Kidney (tissue), 14 donors: Measurements from ENCODE around the gene ZNF69. TPM values are rescaled to one million over a fixed set of nuclear protein-coding genes. Genes with fewer than 3 reads are reported as not detected.
"Not testable (repeated sequence)": the region's sequence is repeated elsewhere in the genome, so short reads cannot be mapped to it uniquely, and the experiment has no call there.

ENCODE experiments used
- DNase-seq, 5 donors: peaks; one replicate each; pipeline ENCODE4 v3.0.0-alpha.2; 2013 to 2020
- FAIRE-seq: peaks from 2 replicates; lab custom pipeline; 2012; peaks lifted over from hg19 to GRCh38; lab: Jason Lieb, UNC
- H3K27ac ChIP-seq, 2 donors: one replicate each; pipeline ENCODE4 v1.7.0; 2013; ENCODE audit warnings: low read depth in 2 of 2, low read length in 2 of 2, inconsistent platforms in 1 of 2
- H3K27me3 ChIP-seq: one replicate; pipeline ENCODE4 v1.7.1; 2013; ENCODE audit warnings: low read length, inconsistent platforms; ENCODE audit not compliant: control insufficient read depth, insufficient read depth
- H3K36me3 ChIP-seq, 3 donors: one replicate each; pipeline versions ENCODE4 v1.7.0 to v1.7.1; 2013; ENCODE audit warnings: low read length in 3 of 3, control low read depth in 1 of 3, inconsistent platforms in 1 of 3; ENCODE audit not compliant: insufficient read depth in 3 of 3, control insufficient read depth in 2 of 3
- H3K4me1 ChIP-seq, 3 donors: one replicate each; pipeline versions ENCODE4 v1.7.0 to v1.7.1; 2013; ENCODE audit warnings: low read length in 3 of 3, inconsistent platforms in 1 of 3, low read depth in 1 of 3; ENCODE audit not compliant: control insufficient read depth in 2 of 3, insufficient read depth in 2 of 3
- H3K4me3 ChIP-seq, 3 donors: one replicate each; pipeline versions ENCODE4 v1.7.0 to v1.8.1; 2013; ENCODE audit warnings: low read length in 3 of 3, control low read depth in 1 of 3, inconsistent platforms in 1 of 3
- H3K9ac ChIP-seq, 3 donors: one replicate each; pipeline versions ENCODE4 v1.7.0 to v1.7.1; 2013; ENCODE audit warnings: low read length in 3 of 3, control low read depth in 1 of 3, inconsistent platforms in 1 of 3
- H3K9me3 ChIP-seq, 3 donors: one replicate each; pipeline versions ENCODE4 v1.7.0 to v1.7.1; 2013; ENCODE audit warnings: low read length in 3 of 3, control low read depth in 1 of 3, inconsistent platforms in 1 of 3; ENCODE audit not compliant: control insufficient read depth in 2 of 3, insufficient read depth in 1 of 3
- intact Hi-C: fragments of 100-400 bp; cut with DNase I; formaldehyde crosslinking; loops from one replicate; pipeline ENCODE4 v1.11.1; 2022
- polyA plus RNA-seq: library from polyadenylated mRNA; stranded (reverse); fragments of 350-450 nt; fragmentation: Illumina TruSeq; extraction: RNeasy Lipid Tissue Mini Kit (QIAGEN cat#74804); gene quantifications from one replicate; pipeline ENCODE4 v1.2.3, GENCODE V29; 2014; ENCODE audit warnings: low read depth, low replicate concordance; ENCODE audit not compliant: insufficient read depth
- total RNA-seq: library from RNA; stranded (reverse); fragmentation: NEBNext Ultra II Directional; extraction: Animal tissue kit (Norgen Biotek cat#: 25700); gene quantifications from one replicate; pipeline ENCODE4 v1.2.1, GENCODE V29; 2021
- TF ChIP-seq, protein P1 (sequence below): IDR thresholded peaks from 3 replicates; pipeline ENCODE4 v1.5.1; 2012; ENCODE audit warnings: mild to moderate bottlenecking, moderate library complexity, borderline replicate concordance; ENCODE audit not compliant: insufficient read depth; ENCODE audit errors: extremely low read depth
- donor health status: control.
- donor health status: control.
- donor health status: control.
- donor health status: control.
- donor health status: control.
- donor health status: DM: yes; HTN: yes; CAD: no.
- donor health status: Normal renal cell carcinoma (clear cell type).

The ZNF69 gene
- total and polyA plus RNA-seq, 2 donors from 2014 or later = 7.8 to 16.4 TPM

DNA sequence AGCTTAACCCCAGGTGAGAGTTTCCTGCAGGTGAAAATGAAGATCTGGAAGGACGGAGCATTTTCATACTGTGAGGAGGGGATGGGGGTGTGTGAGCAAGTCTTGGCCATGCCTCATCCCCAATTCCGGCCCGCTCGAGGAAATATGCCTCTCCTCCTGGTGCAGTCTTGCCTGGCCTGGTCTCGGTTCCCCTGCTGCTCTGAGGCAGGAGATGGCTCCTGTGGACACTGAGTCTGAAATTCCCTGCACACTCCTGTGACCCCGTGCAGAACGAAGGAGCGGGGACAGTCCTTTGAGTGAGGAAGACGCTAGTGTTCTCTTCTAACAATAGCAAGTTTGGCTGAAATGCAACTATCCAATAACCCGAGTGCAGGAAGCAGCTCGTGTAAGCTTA is 39.4 kb upstream of the ZNF69 start:
- TF ChIP-seq, protein P1, sequence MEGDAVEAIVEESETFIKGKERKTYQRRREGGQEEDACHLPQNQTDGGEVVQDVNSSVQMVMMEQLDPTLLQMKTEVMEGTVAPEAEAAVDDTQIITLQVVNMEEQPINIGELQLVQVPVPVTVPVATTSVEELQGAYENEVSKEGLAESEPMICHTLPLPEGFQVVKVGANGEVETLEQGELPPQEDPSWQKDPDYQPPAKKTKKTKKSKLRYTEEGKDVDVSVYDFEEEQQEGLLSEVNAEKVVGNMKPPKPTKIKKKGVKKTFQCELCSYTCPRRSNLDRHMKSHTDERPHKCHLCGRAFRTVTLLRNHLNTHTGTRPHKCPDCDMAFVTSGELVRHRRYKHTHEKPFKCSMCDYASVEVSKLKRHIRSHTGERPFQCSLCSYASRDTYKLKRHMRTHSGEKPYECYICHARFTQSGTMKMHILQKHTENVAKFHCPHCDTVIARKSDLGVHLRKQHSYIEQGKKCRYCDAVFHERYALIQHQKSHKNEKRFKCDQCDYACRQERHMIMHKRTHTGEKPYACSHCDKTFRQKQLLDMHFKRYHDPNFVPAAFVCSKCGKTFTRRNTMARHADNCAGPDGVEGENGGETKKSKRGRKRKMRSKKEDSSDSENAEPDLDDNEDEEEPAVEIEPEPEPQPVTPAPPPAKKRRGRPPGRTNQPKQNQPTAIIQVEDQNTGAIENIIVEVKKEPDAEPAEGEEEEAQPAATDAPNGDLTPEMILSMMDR = no peak

DNA sequence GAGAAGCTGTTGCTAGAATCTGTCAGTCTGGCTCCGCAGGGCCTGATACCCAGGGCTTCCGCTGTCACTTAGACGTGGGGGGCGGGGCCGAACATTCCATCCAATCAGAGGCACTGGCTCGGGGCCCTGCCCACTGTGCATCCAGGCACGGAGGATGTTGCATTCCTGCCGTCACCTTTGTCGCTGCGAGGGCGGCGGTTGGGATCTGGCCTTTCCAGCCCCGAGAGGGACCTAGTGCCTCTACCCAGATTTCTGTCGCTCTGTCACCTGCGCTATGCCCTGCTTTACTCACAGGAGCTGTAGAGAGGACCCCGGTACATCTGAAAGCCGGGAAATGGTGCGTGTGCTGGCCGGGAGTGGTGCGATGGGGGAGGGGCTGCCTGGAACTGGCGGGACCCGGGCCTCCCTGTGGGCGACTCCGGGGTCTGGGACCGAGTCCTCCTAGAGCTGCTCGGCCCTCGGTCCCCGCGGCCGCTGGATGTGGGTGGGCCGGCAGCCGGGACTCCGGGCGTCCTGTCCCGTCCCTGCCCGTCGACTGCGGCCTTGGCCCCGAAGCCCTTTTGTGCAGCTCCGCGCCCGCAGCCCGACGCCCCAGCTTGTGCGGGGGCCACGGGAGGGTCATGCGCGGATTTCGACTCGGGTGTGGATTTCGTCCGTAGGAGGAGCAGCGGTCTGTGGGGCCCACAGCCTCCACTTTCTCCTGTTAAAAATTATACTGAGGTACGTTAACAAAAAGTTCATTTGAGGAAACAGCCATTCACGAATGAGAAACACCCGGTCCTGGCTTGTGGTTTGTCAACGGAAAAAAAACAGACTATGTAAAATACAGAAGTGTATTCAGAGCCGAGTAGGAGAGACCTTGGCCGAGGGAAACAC is 38.8 kb upstream of the ZNF69 start, which contains the start of gene ZNF439:
Gene ZNF439, plus strand, starts transcription at position 133 of the 876 bp plus-strand sequence. Its CDS starts 142 bp downstream, at position 275.
- H3K36me3 ChIP-seq = no peaks in the 10 kb centered on the region
- H3K27me3 ChIP-seq = no peaks in the 10 kb centered on the region
- H3K27ac ChIP-seq = peak within 1 kb of the TSS; percentile 66 to 74
- intact Hi-C loops = no loop called here
- TF ChIP-seq, protein P1 = no peak
- H3K4me1 ChIP-seq = peaks cover 0 to 3% (median 0%) of the 10 kb centered on the region in 3 donors
- peak within 1 kb of the TSS; percentile 81 to 85 (median 82) for H3K4me3 ChIP-seq
- DNase-seq (peak; percentile 96 to 98 (median 97)), FAIRE-seq (peak; percentile 27)
- peak within 1 kb of the TSS in 2 of 3 donors; percentile 61 to 62 for H3K9ac ChIP-seq
- peaks cover 0 to 4% (median 0%) of the 10 kb centered on the region in 3 donors for H3K9me3 ChIP-seq

More for the DNA sequence above, 39.4 kb upstream of the ZNF69 start:
- Histone ChIP-seq H3K36me3 (no peaks in the 10 kb centered on the region), H3K9ac (peak overlapping the region in 2 of 3 donors; percentile 61 to 62), H3K4me1 (peaks cover 0 to 3% (median 0%) of the 10 kb centered on the region in 3 donors), H3K27ac (peak overlapping the region in 1 of 2 donors; percentile 66), H3K27me3 (no peaks in the 10 kb centered on the region), H3K4me3 (peak overlapping the region; percentile 81 to 85 (median 82)), H3K9me3 (peaks cover 0 to 2% (median 0%) of the 10 kb centered on the region in 3 donors)
- intact Hi-C loops = no loop called here
- peak in 1 of 5 donors; percentile 60 for DNase-seq
- no peak for FAIRE-seq

DNA sequence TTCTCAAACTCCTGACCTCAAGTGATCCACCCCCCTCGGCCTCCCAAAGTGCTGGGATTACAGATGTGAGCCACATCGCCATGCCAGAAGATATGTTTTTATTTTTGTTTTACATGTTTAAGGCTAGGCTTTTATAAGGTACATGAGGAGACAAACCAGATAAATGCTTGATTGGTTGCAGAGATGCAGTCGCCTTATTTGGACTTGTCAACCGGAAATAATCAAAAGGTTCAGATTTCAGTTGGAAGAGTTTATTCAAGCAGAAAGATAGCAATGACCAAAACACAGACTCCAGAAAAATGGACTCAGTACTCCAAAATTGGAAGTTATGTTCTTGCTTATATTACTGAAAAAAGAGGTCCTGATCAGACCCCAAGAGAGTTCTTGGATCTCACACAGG is 37.3 kb upstream of the ZNF69 start:
- H3K27me3 ChIP-seq, H3K36me3 ChIP-seq, intact Hi-C loops, H3K27ac ChIP-seq, H3K9ac ChIP-seq, H3K9me3 ChIP-seq, H3K4me1 ChIP-seq, H3K4me3 ChIP-seq, FAIRE-seq: not testable (repeated sequence)
- DNase-seq = peak in 1 of 5 donors; percentile 11

DNA sequence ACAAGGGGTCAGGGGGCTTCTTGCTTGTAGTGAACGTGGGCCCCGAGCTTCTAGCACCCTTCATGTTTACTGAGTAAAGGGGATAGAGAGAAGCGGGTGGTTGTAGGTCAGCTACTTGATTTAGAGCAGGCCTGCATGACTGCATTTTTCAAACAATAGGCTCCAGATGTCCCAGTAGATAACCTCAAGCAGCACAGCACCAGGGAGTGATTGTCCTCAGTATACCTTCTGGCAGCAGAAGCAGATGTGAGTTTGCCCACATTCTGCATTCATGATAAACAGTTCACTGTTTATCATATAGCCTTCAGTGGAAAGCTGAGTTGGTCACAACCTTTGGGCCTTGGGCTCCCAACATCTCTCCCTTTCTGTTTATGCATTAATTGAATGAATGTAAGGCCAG is 34.2 kb upstream of the ZNF69 start:
- Histone ChIP-seq H3K27ac (no peak overlapping the region), H3K4me3 (no peak overlapping the region), H3K36me3 (peaks cover 0 to 6% (median 0%) of the 10 kb centered on the region in 3 donors), H3K4me1 (peaks cover 0 to under 1% (median 0%) of the 10 kb centered on the region in 3 donors), H3K9me3 (peaks cover 0 to 6% (median 4%) of the 10 kb centered on the region in 3 donors), H3K27me3 (no peaks in the 10 kb centered on the region), H3K9ac (no peak overlapping the region)
- intact Hi-C loops = no loop called here
- no peak for DNase-seq
- no peak for FAIRE-seq
- TF ChIP-seq, protein P1 = no peak
